Activated T-helper 1 cell treated with Interleukin-2 at 50 U/mL for 16 hours (primary cell): ENCODE data around the gene DAPK2.
"Not testable (repeated sequence)": the region's sequence is repeated elsewhere in the genome, so short reads cannot be mapped to it uniquely, and the experiment has no call there.

Experiments used
- DNase-seq: peaks from one replicate; pipeline ENCODE4 v3.0.0-alpha.2; 2020; ENCODE audit warnings: low read depth

The DAPK2 gene

GRCh38 chr15:64053674-64054073 lies 7.4 kb upstream of the DAPK2 start:
- not testable (repeated sequence) for DNase-seq

GRCh38 chr15:64052925-64053491 lies 6.7 kb upstream of the DAPK2 start:
- no peak for DNase-seq

- DNase-seq = no peak
Measured at GRCh38 chr15:64051407-64052259, 5.3 kb upstream of the DAPK2 start.

- DNase-seq = no peak
Measured at GRCh38 chr15:64051093-64051402, 4.8 kb upstream of the DAPK2 start.

- DNase-seq = no peak
Measured at GRCh38 chr15:64050281-64051092, 4.2 kb upstream of the DAPK2 start.

- no peak for DNase-seq
Measured at GRCh38 chr15:64048781-64049460, 2.6 kb upstream of the DAPK2 start.

- DNase-seq = no peak
Measured at GRCh38 chr15:64045774-64046420, 388 bp downstream of the DAPK2 start.

GRCh38 chr15:64045101-64045435 lies 1.2 kb downstream of the DAPK2 start:
- DNase-seq = no peak

- DNase-seq = no peak
Measured at GRCh38 chr15:64044300-64045100, 1.8 kb downstream of the DAPK2 start.

- DNase-seq = no peak
Measured at GRCh38 chr15:64038878-64039610, 7.2 kb downstream of the DAPK2 start.

- DNase-seq = no peak
Measured at GRCh38 chr15:64037966-64038365, 8.3 kb downstream of the DAPK2 start.

- DNase-seq = no peak
Measured at GRCh38 chr15:64037116-64037515, 9.2 kb downstream of the DAPK2 start.

- DNase-seq = no peak
Measured at GRCh38 chr15:64035525-64035924, 10.8 kb downstream of the DAPK2 start.

- no peak for DNase-seq
Measured at GRCh38 chr15:64034519-64034918, 11.8 kb downstream of the DAPK2 start.

- DNase-seq = no peak
Measured at GRCh38 chr15:64032329-64032728, 14.0 kb downstream of the DAPK2 start.

GRCh38 chr15:64030123-64030522 lies 16.2 kb downstream of the DAPK2 start:
- DNase-seq = no peak

GRCh38 chr15:64029633-64030032 lies 16.7 kb downstream of the DAPK2 start:
- DNase-seq = no peak

- DNase-seq = no peak
Measured at GRCh38 chr15:64029110-64029509, 17.2 kb downstream of the DAPK2 start.

GRCh38 chr15:64026591-64026990 lies 19.7 kb downstream of the DAPK2 start:
- no peak for DNase-seq
